ENCODE measurements around the gene NCLN.

DNA sequence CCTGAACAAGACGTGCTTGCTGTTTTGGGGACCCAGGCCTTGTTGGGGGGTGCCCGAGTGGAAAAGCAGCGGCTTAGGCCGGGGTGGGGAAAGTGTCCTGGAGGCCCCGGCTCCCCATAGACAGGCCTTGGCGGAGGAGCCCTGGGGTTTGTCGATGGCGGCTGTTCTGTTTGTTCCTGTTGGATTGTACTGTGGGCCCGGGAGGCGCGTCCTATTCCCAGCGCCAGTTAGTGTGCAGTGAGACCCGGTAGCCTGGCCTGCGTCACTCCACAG, 11.1 kb downstream of the NCLN start:
- TF ChIP-seq, protein P1, sequence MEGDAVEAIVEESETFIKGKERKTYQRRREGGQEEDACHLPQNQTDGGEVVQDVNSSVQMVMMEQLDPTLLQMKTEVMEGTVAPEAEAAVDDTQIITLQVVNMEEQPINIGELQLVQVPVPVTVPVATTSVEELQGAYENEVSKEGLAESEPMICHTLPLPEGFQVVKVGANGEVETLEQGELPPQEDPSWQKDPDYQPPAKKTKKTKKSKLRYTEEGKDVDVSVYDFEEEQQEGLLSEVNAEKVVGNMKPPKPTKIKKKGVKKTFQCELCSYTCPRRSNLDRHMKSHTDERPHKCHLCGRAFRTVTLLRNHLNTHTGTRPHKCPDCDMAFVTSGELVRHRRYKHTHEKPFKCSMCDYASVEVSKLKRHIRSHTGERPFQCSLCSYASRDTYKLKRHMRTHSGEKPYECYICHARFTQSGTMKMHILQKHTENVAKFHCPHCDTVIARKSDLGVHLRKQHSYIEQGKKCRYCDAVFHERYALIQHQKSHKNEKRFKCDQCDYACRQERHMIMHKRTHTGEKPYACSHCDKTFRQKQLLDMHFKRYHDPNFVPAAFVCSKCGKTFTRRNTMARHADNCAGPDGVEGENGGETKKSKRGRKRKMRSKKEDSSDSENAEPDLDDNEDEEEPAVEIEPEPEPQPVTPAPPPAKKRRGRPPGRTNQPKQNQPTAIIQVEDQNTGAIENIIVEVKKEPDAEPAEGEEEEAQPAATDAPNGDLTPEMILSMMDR (IDR thresholded peaks at IDR 0.05) = no peak
- TF ChIP-seq EZH2 (IDR thresholded peaks at IDR 0.05) (no peak), EZH2phosphoT487 (IDR thresholded peaks at IDR 0.05) (no peak)

Measured in neural progenitor cell (in vitro differentiated cells).